ACHN (cell line): ENCODE results near the gene ST3GAL6.

ENCODE experiments used
- DNase-seq: peaks from one replicate; pipeline ENCODE4 v3.0.0-alpha.2; 2015
- in situ Hi-C: cut with HindIII; loops from 2 replicates; pipeline ENCODE4 v1.10.0; 2017; ENCODE audit warnings: low sequenced_read_pairs, low pct_ligation_motif_present, low pct_unique_long_range_greater_than_20kb

ST3GAL6 gene

DNA sequence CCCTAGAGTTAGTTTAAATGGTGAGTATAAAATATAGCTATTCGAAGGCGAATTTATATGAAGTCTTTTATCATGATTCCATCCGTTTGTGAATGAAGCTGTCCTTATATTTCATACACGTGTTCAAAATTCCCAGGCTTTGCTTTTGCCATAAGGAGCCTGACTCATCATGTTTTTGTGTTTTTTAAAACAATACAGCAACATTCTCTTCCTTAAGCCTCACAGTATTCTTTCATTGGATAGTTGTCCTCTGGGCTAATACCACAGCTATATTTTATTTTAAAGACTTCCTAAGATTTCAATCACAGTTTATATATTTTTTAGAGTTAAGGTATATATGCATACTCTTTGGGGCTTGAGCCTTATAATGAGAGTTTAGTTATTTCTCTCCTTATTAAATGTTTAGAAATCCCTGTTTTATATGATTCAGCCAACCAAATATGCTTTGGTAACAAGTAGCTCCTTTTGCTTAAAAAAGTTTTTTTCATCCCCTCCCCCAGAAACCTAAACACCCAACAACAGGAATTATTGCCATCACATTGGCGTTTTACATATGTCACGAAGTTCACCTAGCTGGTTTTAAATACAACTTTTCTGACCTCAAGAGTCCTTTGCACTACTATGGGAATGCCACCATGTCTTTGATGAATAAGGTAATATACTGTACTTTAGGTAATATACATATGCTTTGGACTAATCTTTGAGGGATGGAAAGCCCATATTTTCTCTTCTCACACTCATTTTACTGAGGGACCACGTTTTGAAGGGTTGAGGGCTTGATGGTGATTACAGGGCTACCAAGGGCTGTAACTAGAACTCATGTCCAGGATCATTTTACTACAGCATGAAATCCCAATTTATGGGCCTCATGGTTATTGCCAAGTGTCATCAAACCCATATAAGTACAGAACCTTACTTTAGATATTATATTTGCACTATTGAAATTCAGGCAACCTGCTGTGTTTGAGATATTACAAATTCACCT, 28.5 kb downstream of the ST3GAL6 start:
- DNase-seq: no peak
- in situ Hi-C loops: no loop called here

DNA sequence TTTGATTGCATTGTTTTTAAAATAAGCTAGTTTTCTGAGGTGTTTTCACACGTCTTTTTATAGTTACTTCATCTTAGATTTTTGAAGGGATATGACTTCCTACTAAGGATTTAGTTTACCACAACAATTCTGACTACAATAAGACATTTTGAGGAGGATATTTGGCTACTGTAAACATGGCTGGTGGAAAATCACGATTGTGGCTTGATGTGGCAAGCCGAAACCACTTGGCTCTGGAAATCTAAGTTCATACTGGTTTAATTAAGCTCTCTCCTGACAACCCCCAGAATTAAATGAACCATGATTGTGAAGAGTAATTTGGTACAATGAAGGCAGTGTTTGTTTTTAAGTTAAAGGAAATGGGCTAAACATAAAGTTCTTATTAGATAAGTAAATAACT, 30.8 kb downstream of the ST3GAL6 start:
- no peak for DNase-seq
- in situ Hi-C loops: no loop called here

DNA sequence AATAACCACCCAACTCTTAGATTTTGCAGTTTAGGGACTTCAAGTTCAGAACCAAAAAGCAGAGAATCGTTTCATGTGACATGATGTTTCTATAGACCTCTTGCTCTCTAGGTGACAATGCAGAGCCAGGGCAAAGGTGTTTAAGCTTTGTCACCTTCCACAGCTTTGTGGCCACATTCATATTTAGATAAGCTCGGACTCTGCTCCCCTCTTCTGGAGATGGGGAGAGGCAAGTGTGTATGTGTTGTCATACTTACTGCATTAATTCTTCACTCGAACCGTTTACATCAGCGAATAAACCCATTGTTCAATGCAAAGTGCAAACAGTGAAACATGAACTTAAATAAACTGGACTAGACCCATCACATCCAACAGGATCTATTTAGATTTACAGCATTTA, 33.2 kb downstream of the ST3GAL6 start:
- in situ Hi-C loops: no loop called here
- DNase-seq: no peak

DNA sequence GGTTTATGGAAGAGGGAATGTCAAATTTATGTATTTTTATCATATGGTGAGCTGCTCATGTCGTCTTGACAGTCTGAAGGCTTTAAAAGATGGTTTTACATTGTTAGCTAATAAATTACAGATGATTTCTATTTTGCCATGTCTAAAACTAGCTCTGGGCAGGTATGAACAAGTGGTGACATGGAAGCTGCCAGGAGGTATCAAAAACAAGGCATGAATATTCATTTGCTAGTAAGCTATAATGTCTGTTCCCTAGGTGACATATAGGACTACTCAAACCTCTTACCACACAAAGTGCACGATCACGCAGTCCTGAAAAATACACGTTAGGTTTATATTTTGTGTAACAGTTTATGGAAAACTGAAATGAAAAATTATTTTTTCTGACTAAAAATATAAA, 34.8 kb downstream of the ST3GAL6 start:
- in situ Hi-C loops: no loop called here
- DNase-seq: no peak

DNA sequence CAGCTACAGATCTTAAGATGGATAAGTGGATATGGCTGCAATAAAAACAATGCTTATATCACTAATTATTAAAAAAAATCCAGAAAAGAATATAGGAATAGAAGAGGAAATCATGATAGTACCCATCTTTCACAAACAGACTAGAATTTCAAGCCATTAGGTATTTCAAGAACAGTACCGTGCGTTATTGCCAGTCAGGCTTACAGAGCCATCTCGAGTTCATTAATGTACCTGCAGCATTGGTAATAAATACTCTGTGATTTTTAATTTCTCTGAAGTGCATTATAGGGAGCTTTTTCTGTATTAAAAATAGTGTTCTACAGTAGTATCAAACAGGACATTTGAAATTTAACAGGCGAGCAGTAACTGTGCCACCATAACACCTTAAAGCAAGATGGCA, 35.7 kb downstream of the ST3GAL6 start:
- in situ Hi-C loops: no loop called here
- no peak for DNase-seq

DNA sequence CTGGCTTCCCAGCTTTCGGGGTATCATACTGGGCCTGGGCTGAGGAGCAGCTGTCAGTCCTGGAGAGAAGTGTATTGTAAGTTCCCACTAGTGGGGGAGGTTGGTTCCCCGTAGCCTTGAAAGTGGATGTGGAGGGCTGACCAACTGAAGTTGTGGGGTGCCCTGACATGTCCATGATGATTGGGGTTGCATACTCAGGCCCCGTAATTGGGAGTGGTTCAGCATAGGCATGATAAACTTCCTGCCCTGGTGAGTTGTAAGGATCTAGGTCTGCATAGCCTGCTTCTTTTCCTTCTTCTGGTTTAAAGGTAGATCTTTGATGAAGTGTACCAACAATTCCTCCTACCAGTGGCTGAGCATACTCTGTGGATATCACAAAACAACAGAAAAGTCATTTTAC, 36.3 kb downstream of the ST3GAL6 start:
- in situ Hi-C loops: no loop called here
- no peak for DNase-seq

DNA sequence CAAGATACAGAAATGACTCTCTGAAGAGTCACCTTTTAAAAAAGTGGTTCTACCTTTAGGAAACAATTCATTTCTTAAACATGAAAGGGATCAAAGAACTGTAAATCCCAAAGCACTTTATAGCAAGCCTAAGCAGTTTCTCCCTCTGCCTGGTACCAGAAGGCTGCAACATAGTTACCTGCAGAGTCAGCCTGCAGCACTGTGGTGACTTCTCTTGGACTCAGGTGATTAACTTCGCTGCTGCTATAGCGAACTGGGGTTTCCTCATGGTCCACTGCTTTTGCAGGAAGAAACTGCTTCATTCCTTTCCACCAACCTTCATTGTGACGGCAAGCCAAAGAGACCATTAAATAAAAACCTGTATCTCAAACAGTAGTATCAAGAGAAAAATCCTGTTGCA, 37.3 kb downstream of the ST3GAL6 start:
- DNase-seq: no peak
- in situ Hi-C loops: no loop called here

DNA sequence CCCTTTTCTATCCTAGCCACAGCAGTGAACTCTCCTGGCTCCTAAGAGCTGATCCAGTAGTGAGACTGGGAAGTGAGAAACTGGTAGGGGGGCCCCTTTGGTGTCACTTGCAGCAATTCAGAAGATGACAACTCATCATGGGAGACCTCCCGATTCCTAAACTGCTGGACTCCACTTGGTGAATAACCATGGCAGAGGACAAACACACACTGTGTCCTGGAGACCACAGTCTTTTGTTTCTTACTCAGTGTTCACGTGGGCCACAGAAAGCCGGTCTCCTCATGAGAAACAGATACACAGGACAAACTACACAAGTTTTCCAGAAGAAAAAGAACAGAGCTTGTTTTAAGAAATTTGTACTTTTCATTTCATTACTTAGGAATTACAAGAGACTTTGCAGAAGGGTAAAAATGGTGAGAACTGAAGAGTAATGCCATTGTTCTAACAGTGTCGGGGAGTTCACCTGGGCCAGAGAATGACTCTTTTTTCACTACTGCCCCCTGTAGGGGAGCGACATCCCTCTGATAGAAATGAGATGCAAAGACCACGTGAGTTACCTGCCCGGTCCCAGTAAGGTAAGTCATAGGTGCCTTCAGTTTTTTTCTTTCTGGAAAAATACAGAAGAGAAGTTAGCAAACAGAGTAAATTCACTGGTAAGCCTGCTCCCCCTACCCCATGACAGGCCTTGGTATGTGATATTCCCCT, 38.1 kb downstream of the ST3GAL6 start:
- in situ Hi-C loops: no loop called here

DNA sequence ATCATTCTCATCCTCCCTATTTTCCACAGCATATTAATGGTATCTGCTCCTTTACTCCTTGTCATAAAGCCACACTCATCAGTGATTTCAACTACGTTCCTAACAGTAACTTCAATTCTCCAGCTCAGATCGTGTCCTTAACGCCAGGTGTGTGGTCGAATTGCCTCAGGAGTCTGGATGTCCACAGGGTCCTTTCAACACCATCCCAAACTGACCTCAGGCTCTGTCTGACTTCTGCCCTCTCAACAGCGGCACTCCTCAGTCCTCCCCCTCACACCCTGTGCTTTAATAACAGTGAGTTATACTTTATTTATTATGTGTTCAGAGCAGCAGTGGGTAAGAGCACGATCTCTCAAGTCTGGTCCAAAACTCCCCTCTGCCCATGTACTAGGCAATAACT, 42.4 kb downstream of the ST3GAL6 start:
- no peak for DNase-seq
- in situ Hi-C loops: no loop called here

More for the DNA sequence above, 38.1 kb downstream of the ST3GAL6 start:
- DNase-seq: peak; percentile 16

DNA sequence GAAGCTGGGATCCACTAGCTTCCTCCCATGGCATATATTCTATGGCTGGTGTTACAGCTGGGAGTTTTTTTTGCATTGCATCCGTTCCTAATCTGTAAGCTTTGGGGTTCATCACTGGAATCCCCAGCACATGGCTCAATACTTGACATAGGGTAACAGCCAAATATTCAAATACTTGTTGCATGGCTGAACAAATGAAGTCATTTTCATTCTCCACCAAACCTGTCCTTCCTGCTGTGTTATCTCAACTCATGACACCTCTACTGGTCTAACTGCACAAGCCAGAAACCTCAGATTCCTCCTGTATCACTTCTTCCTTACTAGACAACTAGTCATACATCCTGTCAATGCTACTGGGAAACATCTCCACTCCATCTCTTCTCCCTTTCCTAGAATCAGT, 43.4 kb downstream of the ST3GAL6 start:
- in situ Hi-C loops: no loop called here
- DNase-seq: no peak

DNA sequence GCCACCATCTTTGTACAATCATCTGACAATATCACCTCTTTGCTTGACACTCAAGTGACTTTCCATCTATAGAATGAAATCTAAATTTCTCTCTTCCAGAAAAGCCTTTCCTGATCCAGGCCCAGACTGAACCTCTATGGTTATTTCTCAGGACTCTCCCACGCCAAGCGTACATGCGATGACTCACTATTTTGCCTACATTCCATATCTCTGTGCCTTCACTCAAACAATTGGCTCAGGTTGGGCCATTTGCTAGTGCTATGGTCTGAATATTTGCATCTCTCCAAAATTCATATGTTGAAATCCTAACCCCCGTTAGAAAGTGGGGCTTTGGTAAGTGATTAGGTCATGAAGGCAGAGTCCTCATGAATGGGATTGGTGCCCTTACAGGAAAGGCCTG, 43.9 kb downstream of the ST3GAL6 start:
- in situ Hi-C loops: no loop called here
- DNase-seq: no peak

DNA sequence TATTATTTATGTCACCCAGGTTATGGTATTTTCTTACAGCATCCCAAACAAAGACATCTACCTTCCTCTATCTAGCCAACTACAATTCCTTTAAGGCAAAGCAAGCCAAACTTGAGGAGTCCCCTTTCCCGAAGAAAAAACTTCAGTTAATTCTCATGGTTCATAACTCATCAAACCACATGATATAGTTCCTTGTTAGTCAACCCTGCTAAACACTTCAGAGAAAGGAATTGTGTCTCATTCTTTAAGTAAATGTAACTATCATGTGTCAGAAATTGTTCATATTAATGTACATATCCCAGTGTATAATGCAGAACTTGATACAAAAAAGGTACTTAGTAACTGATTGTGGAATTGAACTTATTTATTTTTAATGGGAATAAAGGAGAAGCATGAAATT, 44.4 kb downstream of the ST3GAL6 start:
- DNase-seq: no peak
- in situ Hi-C loops: no loop called here

DNA sequence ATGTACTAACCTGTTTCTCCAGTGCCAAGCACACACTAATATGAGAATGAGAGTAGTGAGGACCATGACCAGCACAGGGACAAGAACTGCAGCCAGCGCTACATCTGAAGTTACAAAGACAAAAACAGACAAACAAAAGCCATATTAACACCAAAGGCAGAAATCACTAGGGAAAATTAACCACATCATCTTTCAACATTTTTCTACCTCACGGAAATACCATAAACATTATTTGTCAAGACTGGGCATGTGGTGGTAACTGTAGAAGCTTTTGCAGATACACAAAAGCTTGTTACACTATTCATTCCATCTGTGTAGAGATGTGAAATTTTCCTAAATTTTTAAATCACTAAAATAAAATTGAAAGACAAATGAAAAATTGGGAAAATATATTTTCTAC, 44.9 kb downstream of the ST3GAL6 start:
- in situ Hi-C loops: no loop called here
- DNase-seq: no peak

DNA sequence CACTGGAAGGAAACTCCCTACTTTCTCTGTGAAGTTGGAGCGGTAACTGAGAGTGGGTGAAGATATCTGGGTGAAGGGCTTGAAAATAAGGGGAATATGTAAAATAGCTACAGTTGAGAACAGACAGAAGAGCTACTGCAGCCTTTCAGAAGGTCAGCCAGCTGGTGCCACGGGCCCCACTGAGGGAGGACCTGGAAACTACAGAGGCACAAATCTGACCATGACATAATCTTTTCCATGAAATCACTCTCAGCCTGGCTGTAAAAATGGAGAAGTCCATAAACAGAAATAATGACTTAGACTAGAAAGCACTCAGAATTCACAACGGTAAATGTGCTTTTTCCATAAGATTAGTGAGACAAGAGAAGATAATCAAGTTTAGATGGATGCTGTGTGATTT, 46.4 kb downstream of the ST3GAL6 start:
- no peak for DNase-seq
- in situ Hi-C loops: no loop called here

DNA sequence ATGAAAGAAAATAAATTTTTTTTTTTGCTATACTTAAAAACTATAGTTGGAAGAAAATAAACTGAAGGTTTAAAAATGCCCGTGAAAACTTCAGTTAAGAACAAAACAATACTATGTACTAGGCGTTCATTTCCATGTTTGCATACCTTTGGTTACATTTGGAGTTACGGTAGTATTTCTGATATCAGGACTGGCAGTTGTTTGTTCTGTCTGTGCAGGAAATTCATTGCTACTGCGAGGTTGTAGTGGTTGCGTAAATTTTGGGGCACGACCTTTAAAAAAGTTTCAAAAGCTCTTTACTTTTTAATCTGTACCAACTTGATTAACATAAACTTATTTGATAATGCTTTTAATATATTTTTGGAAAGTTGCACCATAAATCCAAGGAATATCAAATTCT, 47.9 kb downstream of the ST3GAL6 start:
- in situ Hi-C loops: no loop called here
- DNase-seq: no peak

DNA sequence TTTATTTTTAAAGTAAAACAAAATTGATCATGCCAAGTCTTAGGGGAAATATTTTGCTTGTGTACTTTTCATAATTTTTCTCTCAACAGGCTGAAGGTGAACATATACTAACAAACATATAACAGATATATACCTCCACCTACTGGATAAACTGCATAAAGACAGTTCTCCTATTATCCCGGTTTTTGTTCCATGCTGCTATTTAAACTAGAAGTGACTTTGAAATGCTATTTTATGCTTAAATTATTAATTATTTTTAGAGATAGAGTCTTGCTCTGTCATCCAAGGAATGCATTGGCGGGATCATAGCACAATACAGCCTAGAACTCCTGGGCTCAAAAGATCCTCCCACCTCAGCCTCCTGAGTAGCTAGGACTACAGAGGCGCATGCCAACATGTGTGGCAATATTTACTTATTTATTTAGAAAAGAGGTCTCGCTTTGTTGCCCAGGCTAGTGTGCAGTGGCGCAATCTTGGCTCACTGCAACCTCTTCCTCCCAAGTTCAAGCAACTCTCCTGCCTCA, 49.8 kb downstream of the ST3GAL6 start:
- peak; percentile 31 for DNase-seq
- in situ Hi-C loops: no loop called here

DNA sequence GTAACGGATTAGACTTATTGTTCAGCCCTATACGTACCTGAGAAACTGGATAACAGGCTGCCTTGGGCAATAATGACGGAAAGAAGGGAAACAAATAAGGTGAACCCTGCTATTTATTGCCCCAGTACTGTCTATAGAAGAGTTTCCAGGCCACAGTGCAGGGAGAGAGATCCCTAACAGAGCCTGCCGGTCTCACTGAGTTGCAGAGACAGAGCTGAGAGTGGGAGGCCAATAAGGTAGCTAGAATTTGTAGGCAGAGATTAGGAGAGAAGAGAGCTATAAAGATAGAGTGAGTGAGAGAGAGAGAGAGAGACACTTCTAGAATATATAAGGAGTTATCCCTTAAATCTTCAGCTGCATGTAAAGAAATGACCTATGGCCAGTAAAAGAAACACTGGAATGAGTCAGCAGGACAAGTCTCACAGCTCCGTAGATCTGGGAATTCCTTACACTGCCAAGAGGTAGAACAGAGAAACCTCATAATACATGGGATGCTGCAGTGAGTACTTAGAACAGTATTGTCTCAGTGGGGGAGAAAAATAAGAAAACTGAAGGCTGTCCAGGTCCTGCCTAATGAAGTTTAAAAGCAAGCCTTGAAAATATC, 51.8 kb downstream of the ST3GAL6 start:
- no peak for DNase-seq
- in situ Hi-C loops: no loop called here

DNA sequence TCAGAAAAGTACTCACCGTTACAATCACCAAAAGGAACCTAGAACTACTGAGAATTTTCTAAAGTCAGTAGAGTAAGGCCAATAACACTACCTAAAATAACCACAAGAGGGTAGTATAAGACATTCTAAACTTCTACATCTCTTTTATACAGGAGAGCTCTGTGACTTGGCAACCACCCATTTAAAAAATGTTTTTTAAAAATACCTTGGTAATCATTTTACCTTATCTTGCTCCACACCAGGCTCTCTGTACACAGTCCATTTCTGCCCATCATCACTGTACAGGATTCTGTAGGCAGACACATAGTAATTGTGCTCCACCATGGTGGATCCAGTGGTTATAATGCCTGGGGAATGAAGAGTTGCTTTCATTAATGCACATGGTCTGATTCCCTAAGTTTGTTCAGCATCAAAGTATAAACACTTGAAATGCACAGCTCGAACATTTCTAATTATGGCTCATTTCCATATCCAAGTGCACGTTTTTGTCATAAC, 54.5 kb downstream of the ST3GAL6 start:
- peak; percentile 68 for DNase-seq

DNA sequence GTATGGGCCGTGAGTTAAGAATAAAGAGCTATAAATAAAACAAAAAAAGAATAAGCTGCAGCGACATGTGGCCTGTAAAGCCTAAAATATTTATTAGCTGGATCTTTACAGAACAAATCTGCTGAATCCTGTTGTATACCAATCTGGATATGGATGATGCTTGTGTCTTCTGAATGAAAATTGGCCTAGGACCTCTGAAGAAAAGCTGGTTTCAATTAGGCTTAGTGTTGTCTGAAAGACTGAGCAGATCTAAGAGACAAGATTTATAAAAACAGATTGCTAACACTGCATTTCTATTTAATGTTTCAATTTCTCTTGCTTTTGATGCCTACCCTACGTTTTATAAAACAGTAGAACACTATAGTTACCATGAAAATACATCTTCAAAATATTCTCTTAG, 57.9 kb downstream of the ST3GAL6 start:
- in situ Hi-C loops: no loop called here
- DNase-seq: no peak

More for the DNA sequence above, 54.5 kb downstream of the ST3GAL6 start:
- in situ Hi-C loops: no loop called here
